Gastrocnemius medialis (tissue), 4 donors: ENCODE measurements around the gene LDLRAP1. TPM values are rescaled to one million over a fixed set of nuclear protein-coding genes. Genes with fewer than 3 reads are reported as not detected.
A peak's percentile ranks its signal among the peaks of the same experiment; 100 is the strongest.

ENCODE experiments used
- ATAC-seq, 2 donors: fragments of 150-250 bp; one replicate each; pipeline ENCODE4 v1.9.1; 2016
- DNase-seq, 2 donors: peaks; one replicate each; pipeline ENCODE4 v3.0.0-alpha.2; 2019
- H3K27ac ChIP-seq, 4 donors: fragments of 200-600 bp; sonication (generic); 1 replicate in 1 of 4; 2 replicates in 3 of 4; pipeline ENCODE4 v1.5.1; 2016 to 2018; ENCODE audit warnings: mild to moderate bottlenecking in 2 of 4, moderate library complexity in 1 of 4
- H3K27me3 ChIP-seq, 3 donors: fragments of 200-600 bp; sonication (generic) in 2 of 3; 1 replicate in 1 of 3; 2 replicates in 2 of 3; pipeline versions ENCODE4 v1.5.1 to v1.6.0; 2016 to 2019; ENCODE audit warnings: mild to moderate bottlenecking in 1 of 3, moderate library complexity in 1 of 3
- H3K36me3 ChIP-seq, 2 donors: fragments of 200-600 bp; sonication (generic) in 1 of 2; one replicate each; pipeline ENCODE4 v1.5.1; 2017 to 2018
- H3K4me1 ChIP-seq, 2 donors: fragments of 200-600 bp; sonication (generic) in 1 of 2; one replicate each; pipeline ENCODE4 v1.5.1; 2016 to 2017; ENCODE audit warnings: mild to moderate bottlenecking in 2 of 2
- H3K4me3 ChIP-seq, 4 donors: fragments of 200-600 bp; sonication (generic) in 3 of 4; 1 replicate in 1 of 4; 2 replicates in 3 of 4; pipeline ENCODE4 v1.5.1; 2016 to 2019; ENCODE audit warnings: mild to moderate bottlenecking in 2 of 4
- H3K9me3 ChIP-seq, 3 donors: fragments of 200-600 bp; sonication (generic) in 2 of 3; 1 replicate in 1 of 3; 2 replicates in 2 of 3; pipeline ENCODE4 v1.5.1; 2016 to 2019
- POLR2A ChIP-seq, 2 donors: fragments of 450-650 bp; IDR thresholded peaks; one replicate each; pipeline ENCODE4 v1.6.1; 2017; ENCODE audit warnings: antibody characterized with exemption in 2 of 2, mild to moderate bottlenecking in 2 of 2, moderate library complexity in 2 of 2
- in situ Hi-C, 4 donors: fragments of 200-750 bp; cut with MboI; loops; one replicate each; pipeline versions ENCODE4 v1.15.0 to v1.8.0; 2017; ENCODE audit warnings: low sequenced_read_pairs in 4 of 4
- intact Hi-C: fragments of 100-400 bp; cut with DNase I; formaldehyde crosslinking; loops from one replicate; pipeline ENCODE4 v1.15.1; 2023; ENCODE audit warnings: low total_unique reads
- total RNA-seq, 4 donors: library from RNA; depleted of rRNA; stranded (reverse); fragments of >200 nt; gene quantifications; one replicate each; pipeline versions ENCODE4 v1.1.0 to v1.2.3, GENCODE V29; 2016
- TF ChIP-seq, protein P1 (sequence below), 5 experiments: fragments of 450-650 bp in 3 of 5; fragments of 200-600 bp in 2 of 5; sonication (generic) in 2 of 5; IDR thresholded peaks in 4 of 5; conservative IDR thresholded peaks in 1 of 5; 1 replicate in 4 of 5; 2 replicates in 1 of 5; pipeline ENCODE4 v1.5.1; 2016 to 2019; ENCODE audit warnings: antibody characterized with exemption in 5 of 5, mild to moderate bottlenecking in 3 of 5, moderate library complexity in 3 of 5

LDLRAP1 gene
- total RNA-seq, 4 donors from 2014 or later, result 10.0 to 17.9 (median 14.2) TPM

DNA sequence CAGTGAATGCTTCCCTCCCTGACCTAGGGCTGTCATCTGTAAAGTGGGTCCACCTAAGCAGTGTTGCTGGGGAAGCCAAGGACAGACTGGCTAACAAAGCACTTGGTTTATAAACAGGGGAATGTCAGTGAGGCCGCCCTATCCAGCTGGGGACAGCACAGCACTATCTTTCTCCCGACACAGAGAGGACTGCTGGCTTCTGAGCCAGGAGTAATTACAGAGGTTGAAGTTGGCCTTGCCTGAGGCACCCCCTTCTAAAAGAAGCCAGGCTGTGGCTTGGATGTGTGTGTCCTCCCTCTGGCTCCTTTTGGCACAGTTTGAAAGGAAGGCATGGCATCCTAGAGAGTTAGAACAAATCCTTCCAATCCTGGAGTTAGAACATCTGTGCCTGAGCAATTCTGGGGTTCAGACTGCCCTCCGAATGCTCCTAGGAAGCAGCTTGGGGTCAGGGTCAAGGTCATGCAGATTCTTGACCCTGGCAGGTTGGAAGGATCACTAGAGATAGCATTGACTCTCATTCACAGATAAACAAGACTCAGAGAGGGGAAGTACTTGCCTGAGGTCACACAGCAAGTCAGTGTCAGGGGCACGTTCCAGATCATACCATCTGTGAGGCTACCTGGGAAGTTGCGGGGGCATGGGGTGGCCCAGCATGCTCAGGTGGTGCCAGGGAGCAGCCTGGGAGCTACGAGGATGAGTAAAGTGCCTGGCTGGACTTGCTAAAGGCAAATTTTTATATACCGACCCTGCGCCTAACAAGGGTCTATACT lies 1.3 kb upstream of the LDLRAP1 start:
- no peak for TF ChIP-seq POLR2A (IDR thresholded peaks at IDR 0.05)
- TF ChIP-seq, protein P1, sequence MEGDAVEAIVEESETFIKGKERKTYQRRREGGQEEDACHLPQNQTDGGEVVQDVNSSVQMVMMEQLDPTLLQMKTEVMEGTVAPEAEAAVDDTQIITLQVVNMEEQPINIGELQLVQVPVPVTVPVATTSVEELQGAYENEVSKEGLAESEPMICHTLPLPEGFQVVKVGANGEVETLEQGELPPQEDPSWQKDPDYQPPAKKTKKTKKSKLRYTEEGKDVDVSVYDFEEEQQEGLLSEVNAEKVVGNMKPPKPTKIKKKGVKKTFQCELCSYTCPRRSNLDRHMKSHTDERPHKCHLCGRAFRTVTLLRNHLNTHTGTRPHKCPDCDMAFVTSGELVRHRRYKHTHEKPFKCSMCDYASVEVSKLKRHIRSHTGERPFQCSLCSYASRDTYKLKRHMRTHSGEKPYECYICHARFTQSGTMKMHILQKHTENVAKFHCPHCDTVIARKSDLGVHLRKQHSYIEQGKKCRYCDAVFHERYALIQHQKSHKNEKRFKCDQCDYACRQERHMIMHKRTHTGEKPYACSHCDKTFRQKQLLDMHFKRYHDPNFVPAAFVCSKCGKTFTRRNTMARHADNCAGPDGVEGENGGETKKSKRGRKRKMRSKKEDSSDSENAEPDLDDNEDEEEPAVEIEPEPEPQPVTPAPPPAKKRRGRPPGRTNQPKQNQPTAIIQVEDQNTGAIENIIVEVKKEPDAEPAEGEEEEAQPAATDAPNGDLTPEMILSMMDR (IDR thresholded peaks at IDR 0.05 in 4 of 5, conservative IDR thresholded peaks at IDR 0.05 in 1 of 5), result no peak
- Histone ChIP-seq H3K4me1 (peaks cover 19 to 21% of the 10 kb centered on the region in 2 donors), H3K4me3 (no peak overlapping the region), H3K9me3 (no peaks in the 10 kb centered on the region), H3K36me3 (no peaks in the 10 kb centered on the region), H3K27ac (peak overlapping the region in 1 of 4 donors; percentile 9), H3K27me3 (no peaks in the 10 kb centered on the region)
- no peak for ATAC-seq
- no peak for DNase-seq
- in situ Hi-C loops (no loop called here), intact Hi-C loops (loop anchor here (2.0 to 5.0 kb wide), 4 partner anchors 39 to 260 kb away; partner anchors contain the start of genes MACO1, MAN1C1 and SELENON)

GRCh38 chr1:25543005-25543424 lies 391 bp upstream of the LDLRAP1 start:
- ATAC-seq, result peak in 1 of 2 donors; percentile 2
- DNase-seq, result no peak
- no peaks in the 10 kb centered on the region for H3K27me3 ChIP-seq
- in situ Hi-C loops, result no loop called here
- H3K27ac ChIP-seq, result peak overlapping the region; percentile 82 to 97 (median 93)
- peak overlapping the region; percentile 76 to 95 (median 89) for H3K4me3 ChIP-seq
- H3K4me1 ChIP-seq, result peaks cover 19 to 24% of the 10 kb centered on the region in 2 donors
- H3K36me3 ChIP-seq, result no peaks in the 10 kb centered on the region
- no peaks in the 10 kb centered on the region for H3K9me3 ChIP-seq
- intact Hi-C loops, result loop anchor here (2.0 to 5.0 kb wide), 4 partner anchors 40 to 259 kb away; partner anchors contain the start of genes MACO1, MAN1C1 and SELENON
- no peak for TF ChIP-seq POLR2A (IDR thresholded peaks at IDR 0.05)
- TF ChIP-seq, protein P1 (IDR thresholded peaks at IDR 0.05 in 4 of 5, conservative IDR thresholded peaks at IDR 0.05 in 1 of 5), result no peak

GRCh38 chr1:25544243-25544764 lies 898 bp downstream of the LDLRAP1 start:
- H3K27me3 ChIP-seq, result no peaks in the 10 kb centered on the region
- peak overlapping the region; percentile 76 to 95 (median 89) for H3K4me3 ChIP-seq
- peaks cover 31 to 36% of the 10 kb centered on the region in 2 donors for H3K4me1 ChIP-seq
- no peak for DNase-seq
- in situ Hi-C loops (no loop called here), intact Hi-C loops (loop anchor here (2.0 to 5.0 kb wide), 3 partner anchors 20 to 258 kb away; partner anchors contain the start of genes MACO1 and SELENON)
- no peaks in the 10 kb centered on the region for H3K9me3 ChIP-seq
- H3K27ac ChIP-seq, result peak overlapping the region; percentile 82 to 97 (median 93)
- TF ChIP-seq, protein P1 (IDR thresholded peaks at IDR 0.05 in 4 of 5, conservative IDR thresholded peaks at IDR 0.05 in 1 of 5), result no peak
- peak; percentile 7 to 11 for TF ChIP-seq POLR2A (IDR thresholded peaks at IDR 0.05)
- no peaks in the 10 kb centered on the region for H3K36me3 ChIP-seq
- ATAC-seq, result peak; percentile 2 to 6

DNA sequence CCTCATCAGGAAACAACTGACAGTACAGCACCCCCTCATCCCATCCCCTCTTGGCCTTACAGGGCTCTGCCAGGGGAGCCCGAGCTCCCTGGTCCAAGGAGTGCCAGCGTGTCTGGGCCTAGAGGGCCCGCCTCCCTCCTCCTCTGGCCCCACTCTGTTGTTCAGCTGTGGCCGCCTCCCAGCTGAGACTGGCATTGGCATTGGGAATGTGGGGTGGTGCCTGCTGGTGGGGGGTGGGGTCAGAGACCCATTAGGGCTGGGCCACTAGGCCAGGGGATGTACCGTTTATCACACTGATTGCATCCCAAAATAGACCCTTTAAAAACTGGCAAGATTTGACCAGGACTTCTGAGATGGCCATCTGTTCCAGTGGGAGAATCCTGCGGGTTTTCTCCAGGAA lies 1.4 kb downstream of the LDLRAP1 start:
- no peaks in the 10 kb centered on the region for H3K27me3 ChIP-seq
- peak overlapping the region; percentile 76 to 95 (median 89) for H3K4me3 ChIP-seq
- in situ Hi-C loops (no loop called here), intact Hi-C loops (loop anchor here (2.0 to 5.0 kb wide), 4 partner anchors 20 to 257 kb away; partner anchors contain the start of genes MACO1 and SELENON)
- peaks cover 36 to 41% of the 10 kb centered on the region in 2 donors for H3K4me1 ChIP-seq
- ATAC-seq (no peak), DNase-seq (no peak)
- peak overlapping the region; percentile 82 to 97 (median 93) for H3K27ac ChIP-seq
- no peak for TF ChIP-seq POLR2A (IDR thresholded peaks at IDR 0.05)
- TF ChIP-seq, protein P1 (IDR thresholded peaks at IDR 0.05 in 4 of 5, conservative IDR thresholded peaks at IDR 0.05 in 1 of 5), result no peak
- H3K36me3 ChIP-seq, result no peaks in the 10 kb centered on the region
- H3K9me3 ChIP-seq, result no peaks in the 10 kb centered on the region
